OCI-LY3 (cell line): ENCODE measurements around the gene CEP78.

ENCODE experiments used
- EZH2phosphoT487 ChIP-seq: fragments of 200-600 bp; shearing (Covaris generic); IDR thresholded peaks from 2 replicates; pipeline ENCODE4 v1.6.1; 2018; ENCODE audit warnings: antibody characterized with exemption, mixed run types, low read depth
- TF ChIP-seq, protein P1 (sequence below): fragments of 200-600, 300-600 bp; sonication (generic); IDR thresholded peaks from 2 replicates; pipeline ENCODE4 v1.5.1; 2014; ENCODE audit warnings: antibody characterized with exemption, low read length, low read depth

DNA sequence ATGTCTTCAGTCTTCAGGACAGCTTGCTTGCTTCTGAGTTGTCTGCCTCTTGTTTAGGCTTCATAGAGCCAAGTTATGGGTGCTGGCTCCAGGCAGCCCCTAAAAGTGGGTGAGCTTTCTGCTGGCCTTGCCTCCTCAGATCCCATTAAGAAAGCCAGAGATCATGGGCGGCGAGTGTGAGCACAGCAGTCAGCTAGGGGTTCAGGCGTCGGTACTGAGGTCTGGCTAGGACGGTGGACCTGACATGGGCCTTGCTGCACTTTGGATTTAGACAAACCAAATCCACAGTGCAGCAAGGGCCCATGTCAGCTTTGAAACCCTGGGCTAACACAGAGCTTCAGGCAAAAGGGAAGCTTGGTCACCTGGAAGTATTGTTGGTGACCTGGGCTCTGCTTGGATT is 78.7 kb downstream of the CEP78 start:
- TF ChIP-seq, protein P1, sequence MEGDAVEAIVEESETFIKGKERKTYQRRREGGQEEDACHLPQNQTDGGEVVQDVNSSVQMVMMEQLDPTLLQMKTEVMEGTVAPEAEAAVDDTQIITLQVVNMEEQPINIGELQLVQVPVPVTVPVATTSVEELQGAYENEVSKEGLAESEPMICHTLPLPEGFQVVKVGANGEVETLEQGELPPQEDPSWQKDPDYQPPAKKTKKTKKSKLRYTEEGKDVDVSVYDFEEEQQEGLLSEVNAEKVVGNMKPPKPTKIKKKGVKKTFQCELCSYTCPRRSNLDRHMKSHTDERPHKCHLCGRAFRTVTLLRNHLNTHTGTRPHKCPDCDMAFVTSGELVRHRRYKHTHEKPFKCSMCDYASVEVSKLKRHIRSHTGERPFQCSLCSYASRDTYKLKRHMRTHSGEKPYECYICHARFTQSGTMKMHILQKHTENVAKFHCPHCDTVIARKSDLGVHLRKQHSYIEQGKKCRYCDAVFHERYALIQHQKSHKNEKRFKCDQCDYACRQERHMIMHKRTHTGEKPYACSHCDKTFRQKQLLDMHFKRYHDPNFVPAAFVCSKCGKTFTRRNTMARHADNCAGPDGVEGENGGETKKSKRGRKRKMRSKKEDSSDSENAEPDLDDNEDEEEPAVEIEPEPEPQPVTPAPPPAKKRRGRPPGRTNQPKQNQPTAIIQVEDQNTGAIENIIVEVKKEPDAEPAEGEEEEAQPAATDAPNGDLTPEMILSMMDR, result no peak
- TF ChIP-seq EZH2phosphoT487, result no peak
